ENCODE measurements around the gene TFIP11. TPM values are rescaled to one million over a fixed set of nuclear protein-coding genes. Genes with fewer than 3 reads are reported as not detected.

The TFIP11 gene
- total RNA-seq, 1 donor from 2014 or later, result 28.4 TPM

DNA sequence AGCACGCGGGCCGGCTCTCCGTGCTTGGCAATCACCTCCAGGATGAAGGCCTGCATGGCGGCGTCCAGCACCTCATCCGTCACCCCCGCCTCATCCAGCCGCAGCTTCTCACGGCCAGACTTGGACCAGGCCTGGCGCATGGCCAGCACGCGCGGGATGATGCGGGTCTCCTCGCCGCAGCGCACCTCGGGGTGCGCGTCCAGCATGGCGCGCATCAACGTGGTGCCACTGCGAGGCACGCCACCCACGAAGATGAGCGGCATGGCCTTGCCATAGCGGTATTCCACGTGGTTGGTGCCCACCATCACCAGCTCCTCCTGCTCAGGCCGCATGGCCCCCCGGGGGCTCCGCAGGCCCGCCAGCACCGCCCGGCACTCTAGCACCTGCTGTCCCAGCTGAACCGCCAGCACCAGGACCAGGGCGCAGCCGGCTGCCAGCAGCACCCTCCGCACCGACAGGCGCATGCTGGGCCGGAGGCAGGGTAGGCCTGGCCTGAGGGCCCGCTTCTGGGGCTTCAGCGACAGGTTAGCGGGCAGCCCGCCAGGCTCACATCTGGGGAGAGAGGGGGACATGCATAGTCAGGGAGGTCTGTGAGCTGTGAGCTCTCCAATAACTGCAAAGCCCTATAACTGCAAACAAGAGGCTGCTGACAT is 29.0 kb upstream of the TFIP11 start:
- Histone ChIP-seq H3K4me1 (peaks cover 17% of the 10 kb centered on the region), H3K9me3 (no peaks in the 10 kb centered on the region), H3K27me3 (ENCODE audit: low read depth) (no peaks in the 10 kb centered on the region), H3K36me3 (peaks cover 64% of the 10 kb centered on the region), H3K4me3 (no peak overlapping the region), H3K27ac (no peak overlapping the region)
- intact Hi-C loops (cut with DNase I), result no loop called here
- TF ChIP-seq, protein P1, sequence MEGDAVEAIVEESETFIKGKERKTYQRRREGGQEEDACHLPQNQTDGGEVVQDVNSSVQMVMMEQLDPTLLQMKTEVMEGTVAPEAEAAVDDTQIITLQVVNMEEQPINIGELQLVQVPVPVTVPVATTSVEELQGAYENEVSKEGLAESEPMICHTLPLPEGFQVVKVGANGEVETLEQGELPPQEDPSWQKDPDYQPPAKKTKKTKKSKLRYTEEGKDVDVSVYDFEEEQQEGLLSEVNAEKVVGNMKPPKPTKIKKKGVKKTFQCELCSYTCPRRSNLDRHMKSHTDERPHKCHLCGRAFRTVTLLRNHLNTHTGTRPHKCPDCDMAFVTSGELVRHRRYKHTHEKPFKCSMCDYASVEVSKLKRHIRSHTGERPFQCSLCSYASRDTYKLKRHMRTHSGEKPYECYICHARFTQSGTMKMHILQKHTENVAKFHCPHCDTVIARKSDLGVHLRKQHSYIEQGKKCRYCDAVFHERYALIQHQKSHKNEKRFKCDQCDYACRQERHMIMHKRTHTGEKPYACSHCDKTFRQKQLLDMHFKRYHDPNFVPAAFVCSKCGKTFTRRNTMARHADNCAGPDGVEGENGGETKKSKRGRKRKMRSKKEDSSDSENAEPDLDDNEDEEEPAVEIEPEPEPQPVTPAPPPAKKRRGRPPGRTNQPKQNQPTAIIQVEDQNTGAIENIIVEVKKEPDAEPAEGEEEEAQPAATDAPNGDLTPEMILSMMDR (IDR thresholded peaks at IDR 0.05), result no peak
- no peak for DNase-seq
- ATAC-seq, result peak in 1 of 2 donors; percentile 10

DNA sequence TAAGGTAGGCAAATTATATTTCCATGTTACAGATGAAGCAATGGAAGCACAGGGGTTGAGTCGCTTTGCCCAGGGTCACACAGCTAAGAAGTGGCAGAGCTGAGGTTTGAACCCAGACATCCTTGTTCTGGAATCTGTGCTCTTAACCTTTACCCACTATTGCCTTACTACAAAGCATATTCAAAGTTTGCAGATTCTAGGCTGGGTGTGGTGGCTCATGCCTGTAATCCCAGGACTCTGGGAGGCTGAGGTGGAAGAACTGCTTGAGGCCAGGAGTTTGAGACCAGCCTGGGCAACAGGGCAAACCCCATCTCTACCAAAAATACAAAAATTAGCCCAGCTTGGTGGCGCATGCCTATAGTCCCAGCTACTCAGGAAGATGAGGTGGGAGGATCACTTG is 27.8 kb upstream of the TFIP11 start:
- Histone ChIP-seq H3K36me3 (peaks cover 75% of the 10 kb centered on the region), H3K27me3 (ENCODE audit: low read depth) (no peaks in the 10 kb centered on the region), H3K27ac (no peak overlapping the region), H3K9me3 (no peaks in the 10 kb centered on the region), H3K4me1 (peaks cover 14% of the 10 kb centered on the region), H3K4me3 (no peak overlapping the region)
- no peak for DNase-seq
- TF ChIP-seq, protein P1 (IDR thresholded peaks at IDR 0.05), result no peak
- no peak for ATAC-seq
- intact Hi-C loops (cut with DNase I), result no loop called here

DNA sequence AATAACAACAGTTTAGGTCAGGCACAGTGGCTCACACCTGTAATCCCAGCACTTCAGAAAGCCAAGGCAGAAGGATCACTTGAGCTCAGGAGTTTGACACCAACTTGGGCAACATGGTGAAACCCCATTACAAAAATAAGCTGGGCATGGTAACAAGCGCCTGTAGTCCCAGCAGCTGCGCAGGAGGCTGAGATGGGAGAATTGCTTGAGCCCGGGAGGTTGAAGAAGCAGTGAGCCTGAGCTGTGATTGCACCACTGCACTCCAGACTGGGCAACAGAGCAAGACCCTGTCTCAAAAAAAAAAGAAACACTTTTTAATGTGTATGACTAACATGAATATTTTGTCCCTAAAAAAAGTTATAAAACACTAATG is 24.5 kb upstream of the TFIP11 start:
- intact Hi-C loops (cut with DNase I), result no loop called here
- no peaks in the 10 kb centered on the region for H3K27me3 ChIP-seq (ENCODE audit: low read depth)
- H3K27ac ChIP-seq, result no peak overlapping the region
- no peak overlapping the region for H3K4me3 ChIP-seq
- ATAC-seq (no peak), DNase-seq (no peak)
- TF ChIP-seq, protein P1 (IDR thresholded peaks at IDR 0.05), result no peak
- H3K36me3 ChIP-seq, result peaks cover 92% of the 10 kb centered on the region
- H3K4me1 ChIP-seq, result peaks cover 4% of the 10 kb centered on the region
- H3K9me3 ChIP-seq, result no peaks in the 10 kb centered on the region

DNA sequence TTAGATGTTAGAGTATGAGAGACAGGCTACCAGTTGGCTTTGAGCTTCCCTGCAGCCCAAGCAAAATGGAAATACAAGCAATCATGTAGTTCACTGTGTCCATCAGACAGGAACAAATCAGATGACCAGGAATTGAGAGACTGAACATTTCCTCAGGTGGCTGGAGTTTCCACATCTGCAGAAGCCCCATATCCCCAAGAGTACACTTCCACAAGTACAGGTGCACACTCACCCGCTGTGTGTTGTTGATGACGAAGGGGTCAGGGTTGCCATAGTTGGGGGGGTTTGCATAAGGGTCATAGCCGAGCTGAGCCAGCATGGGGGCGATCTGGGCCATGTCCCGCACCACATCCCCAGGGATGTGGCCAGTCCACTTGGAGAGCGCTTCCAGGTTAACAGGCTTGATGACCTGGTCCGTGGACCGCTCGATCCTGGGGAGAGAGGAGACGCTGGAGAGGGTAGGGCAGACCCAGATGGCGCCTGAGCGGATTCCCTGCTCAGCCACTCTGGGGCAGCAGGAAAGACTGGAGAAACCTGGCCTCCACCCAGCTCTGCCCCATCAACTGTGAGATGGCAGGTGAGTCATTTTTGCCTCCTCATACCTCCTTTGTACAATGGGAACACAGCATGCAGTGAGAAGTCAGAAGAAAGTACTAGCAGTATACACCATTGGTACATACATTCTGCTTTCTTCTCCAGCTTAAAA is 23.9 kb upstream of the TFIP11 start:
- no peak overlapping the region for H3K4me3 ChIP-seq
- H3K36me3 ChIP-seq, result peaks cover 92% of the 10 kb centered on the region
- H3K4me1 ChIP-seq, result peaks cover 4% of the 10 kb centered on the region
- H3K9me3 ChIP-seq, result no peaks in the 10 kb centered on the region
- no peak for ATAC-seq
- DNase-seq, result no peak
- no peaks in the 10 kb centered on the region for H3K27me3 ChIP-seq (ENCODE audit: low read depth)
- TF ChIP-seq, protein P1 (IDR thresholded peaks at IDR 0.05), result no peak
- no peak overlapping the region for H3K27ac ChIP-seq
- intact Hi-C loops (cut with DNase I), result no loop called here

DNA sequence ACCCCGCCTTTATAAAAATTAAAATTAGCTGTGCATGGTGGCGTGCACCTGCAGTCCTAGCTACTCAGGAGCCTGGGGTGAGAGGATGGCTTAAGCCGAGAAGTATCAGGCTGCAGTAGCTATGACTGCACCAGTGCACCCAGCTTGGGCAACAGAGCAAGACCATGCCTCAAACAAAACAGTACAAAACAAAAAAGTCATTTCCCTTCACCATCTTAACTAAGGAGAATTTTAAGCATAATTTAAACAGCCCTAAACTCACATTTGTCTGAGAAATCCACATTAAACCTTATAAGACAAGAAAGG is 23.3 kb upstream of the TFIP11 start:
- TF ChIP-seq, protein P1 (IDR thresholded peaks at IDR 0.05), result no peak
- H3K9me3 ChIP-seq, result no peaks in the 10 kb centered on the region
- intact Hi-C loops (cut with DNase I), result no loop called here

More for the DNA sequence above, 23.3 kb upstream of the TFIP11 start:
- no peak for DNase-seq
- Histone ChIP-seq H3K4me3 (no peak overlapping the region), H3K4me1 (peaks cover 4% of the 10 kb centered on the region), H3K27me3 (ENCODE audit: low read depth) (no peaks in the 10 kb centered on the region), H3K27ac (no peak overlapping the region), H3K36me3 (peaks cover 92% of the 10 kb centered on the region)
- no peak for ATAC-seq
